K562 (cell line): ENCODE data around the gene SLC11A1. TPM values are rescaled to one million over a fixed set of nuclear protein-coding genes. Genes with fewer than 3 reads are reported as not detected.

Source experiments
- ATAC-seq: fragments of 200-7000 bp; cut with Tn5 transposase; 3 replicates; pipeline ENCODE4 v1.9.1; 2020; ENCODE audit warnings: moderate library complexity
- BruUV-seq: library from RNA; stranded (reverse); fragments of 400-500 nt; replicated peaks from 2 replicates; lab custom pipeline; 2021; lab: Mats Ljungman, UMichigan
- CTCF ChIA-PET: fragments of 300-600 bp; formaldehyde crosslinking; extraction: SDS; loops from one replicate; lab custom pipeline; 2021; ENCODE audit warnings: low intra/inter-chr PET ratio; lab: Yijun Ruan, JAX
- POLR2A ChIA-PET: fragments of 300-600, 350-650 bp; sonication (Branson Sonifier 250); formaldehyde crosslinking; extraction: SDS; loops from one replicate; lab custom pipeline; 2021; ENCODE audit warnings: antibody characterized with exemption, inconsistent platforms; lab: Yijun Ruan, JAX
- DNase-seq, 4 experiments: peaks; one replicate each; pipeline versions ENCODE4 v3.0.0 to v3.0.0-alpha.2; 2011 to 2018; ENCODE audit warnings: low spot score in 3 of 4, mixed read lengths in 3 of 4; ENCODE audit errors: extremely low read depth in 1 of 4
- FAIRE-seq: peaks from 2 replicates; lab custom pipeline; 2011; peaks lifted over from hg19 to GRCh38; lab: Jason Lieb, UNC
- H2AFZ ChIP-seq: 2 replicates; pipeline ENCODE4 v1.6.0; 2011; ENCODE audit warnings: low read depth, low read length, control low read depth, inconsistent platforms
- H3K27ac ChIP-seq: fragments of 200-600 bp; 3 replicates; pipeline ENCODE4 v1.8.0; 2011; ENCODE audit warnings: low read depth, mild to moderate bottlenecking, control low read depth, inconsistent platforms, low read length, moderate library complexity, mixed read lengths; ENCODE audit errors: extremely low read depth
- H3K27me3 ChIP-seq, 2 experiments: fragments of 300-600 bp in 1 of 2; 2 replicates in 1 of 2; 3 replicates in 1 of 2; pipeline versions ENCODE4 v1.6.0 to v1.8.0; 2011; ENCODE audit warnings: inconsistent platforms in 2 of 2, low read length in 2 of 2, mild to moderate bottlenecking in 1 of 2, mixed read lengths in 1 of 2, moderate library complexity in 1 of 2; ENCODE audit not compliant: control insufficient read depth in 2 of 2, insufficient read depth in 2 of 2
- H3K36me3 ChIP-seq: fragments of 300-600 bp; 3 replicates; pipeline ENCODE4 v1.8.0; 2011; ENCODE audit warnings: mild to moderate bottlenecking, low read length, inconsistent platforms; ENCODE audit not compliant: control insufficient read depth, insufficient read depth
- H3K4me1 ChIP-seq, 2 experiments: fragments of 200-600 bp in 1 of 2; replicated peaks in 1 of 2; 2 replicates in 1 of 2; 3 replicates in 1 of 2; pipeline versions ENCODE4 v1.5.1 to v1.8.0; 2011; ENCODE audit warnings: inconsistent platforms in 2 of 2, low read length in 2 of 2, mild to moderate bottlenecking in 1 of 2, mixed read lengths in 1 of 2, moderate library complexity in 1 of 2; ENCODE audit not compliant: control insufficient read depth in 2 of 2, insufficient read depth in 2 of 2
- H3K4me2 ChIP-seq: 2 replicates; pipeline ENCODE4 v1.6.1; 2011; ENCODE audit warnings: low read length, control low read depth, inconsistent platforms, mixed read lengths; ENCODE audit not compliant: insufficient read depth
- H3K4me3 ChIP-seq: fragments of 200-600 bp; sonication (generic), shearing (Covaris generic); 2 replicates; pipeline ENCODE4 v1.5.1; 2016; ENCODE audit warnings: control low read depth, inconsistent platforms
- H3K79me2 ChIP-seq: fragments of 200-600 bp; 3 replicates; pipeline ENCODE4 v1.8.0; 2011; ENCODE audit warnings: low read length, inconsistent platforms; ENCODE audit not compliant: control insufficient read depth, insufficient read depth
- H3K9ac ChIP-seq, 2 experiments: 2 replicates each; pipeline versions ENCODE4 v1.6.0 to v1.6.1; 2011; ENCODE audit warnings: low read depth in 2 of 2, low read length in 2 of 2, control low read depth in 1 of 2, inconsistent platforms in 1 of 2, mild to moderate bottlenecking in 1 of 2, mixed read lengths in 1 of 2; ENCODE audit not compliant: insufficient read depth in 1 of 2
- H3K9me1 ChIP-seq: one replicate; pipeline ENCODE4 v1.6.0; 2011; ENCODE audit warnings: inconsistent platforms, mild to moderate bottlenecking, low read length, moderate library complexity; ENCODE audit not compliant: control insufficient read depth, insufficient read depth
- H3K9me3 ChIP-seq: replicated peaks from 2 replicates; pipeline ENCODE4 v1.5.1; 2011; ENCODE audit warnings: low read depth, low read length, inconsistent platforms; ENCODE audit not compliant: control insufficient read depth, insufficient read depth
- H4K20me1 ChIP-seq: replicated peaks from 2 replicates; pipeline ENCODE4 v1.6.1; 2011; ENCODE audit warnings: low read length, inconsistent platforms, mixed read lengths; ENCODE audit not compliant: control insufficient read depth, insufficient read depth
- MAFG ChIP-seq: fragments of 450-650 bp; conservative IDR thresholded peaks from 2 replicates; pipeline ENCODE4 v1.6.1; 2016; ENCODE audit warnings: missing genetic modification characterization, missing compliant biosample characterization
- MYBL2 ChIP-seq, 2 experiments: fragments of 450-650 bp in 1 of 2; sonication (generic) in 1 of 2; formaldehyde crosslinking in 1 of 2; IDR thresholded peaks; 2 replicates each; pipeline versions ENCODE4 v1.6.1 to v1.8.1; 2017 to 2022; ENCODE audit warnings: borderline replicate concordance in 1 of 2, inconsistent platforms in 1 of 2, low read depth in 1 of 2, mild to moderate bottlenecking in 1 of 2, missing genetic modification reagents in 1 of 2, moderate library complexity in 1 of 2
- MYC ChIP-seq, 2 experiments: fragments of 250-450 bp in 1 of 2; sonication (Bioruptor Pico) in 1 of 2; IDR thresholded peaks; 2 replicates each; pipeline versions ENCODE4 v1.5.1 to v1.6.1; 2012 to 2021; ENCODE audit warnings: low read depth in 2 of 2, borderline replicate concordance in 1 of 2, improper control_type of control experiment in 1 of 2, low read length in 1 of 2, mild to moderate bottlenecking in 1 of 2, moderate library complexity in 1 of 2
- PURB ChIP-seq: sonication (generic); formaldehyde crosslinking; IDR thresholded peaks from 2 replicates; pipeline ENCODE4 v1.9.0; 2021; ENCODE audit warnings: low read depth, mild to moderate bottlenecking, missing genetic modification reagents
- ZBTB34 ChIP-seq: fragments of 250-450 bp; sonication (Bioruptor Pico); IDR thresholded peaks from 2 replicates; pipeline ENCODE4 v1.8.0; 2021; ENCODE audit warnings: mild to moderate bottlenecking, moderate library complexity
- ZNF354B ChIP-seq: fragments of 250-450 bp; sonication (Bioruptor Pico); IDR thresholded peaks from 2 replicates; pipeline ENCODE4 v1.4.0; 2020
- ZNF431 ChIP-seq: sonication (generic); formaldehyde crosslinking; IDR thresholded peaks from 2 replicates; pipeline ENCODE4 v1.8.0; 2022; ENCODE audit warnings: mild to moderate bottlenecking, missing genetic modification reagents
- WGBS: fragments of 100-300 bp; shearing (Covaris generic); methylation state at CpG from one replicate; pipeline ENCODE4 v1.1.6; 2016; ENCODE audit warnings: low coverage, mixed read lengths; ENCODE audit not compliant: insufficient coverage; ENCODE audit errors: missing lambda C conversion rate; 5-methylcytosine and 5-hydroxymethylcytosine counted together
- in situ Hi-C: fragments of 300-500 bp; cut with MboI; formaldehyde crosslinking; loops from 4 replicates; pipeline ENCODE4 v1.15.0; 2018; ENCODE audit warnings: inconsistent platforms, mixed read lengths
- intact Hi-C: fragments of 100-400 bp; cut with micrococcal nuclease; formaldehyde crosslinking; loops from 2 replicates; pipeline ENCODE4 v1.14.2; 2022
- polyA plus RNA-seq, 8 experiments: library from polyadenylated mRNA; depleted of rRNA in 4 of 8; stranded (reverse) in 5 of 8; unstranded in 3 of 8; fragments of >200 nt; fragmentation: Nextera tagmentation in 2 of 8; fragmentation: Illumina TruSeq in 1 of 8; extraction: Ambion mirVana in 2 of 8; extraction: Trizol in 1 of 8; gene quantifications; 2 replicates each; pipeline versions ENCODE4 v1.2.1 to v1.2.3, GENCODE V29; 2011 to 2014; ENCODE audit warnings: inconsistent platforms in 1 of 8, missing spikeins in 1 of 8
- total RNA-seq, 7 experiments: library from RNA; depleted of rRNA in 6 of 7; stranded (reverse); fragments of >200 nt in 6 of 7; fragmentation: Illumina TruSeq in 2 of 7; extraction: Trizol in 2 of 7; gene quantifications; 2 replicates each; pipeline versions ENCODE4 v1.2.1 to v1.2.3, GENCODE V29; 2011 to 2021; ENCODE audit warnings: low replicate concordance in 1 of 7
- TF ChIP-seq, protein P1 (sequence below): fragments of 200-600 bp; sonication (generic); IDR thresholded peaks from one replicate; pipeline ENCODE4 v1.6.1; 2012; ENCODE audit warnings: mild to moderate bottlenecking, low read depth, low read length, inconsistent platforms

The SLC11A1 gene
- total and polyA plus RNA-seq, 9 of the 15 experiments (the other 6 are each of a cell fraction or from before 2014, with no cell fraction given): 0.35 to 1.6 (median 0.65) TPM

DNA sequence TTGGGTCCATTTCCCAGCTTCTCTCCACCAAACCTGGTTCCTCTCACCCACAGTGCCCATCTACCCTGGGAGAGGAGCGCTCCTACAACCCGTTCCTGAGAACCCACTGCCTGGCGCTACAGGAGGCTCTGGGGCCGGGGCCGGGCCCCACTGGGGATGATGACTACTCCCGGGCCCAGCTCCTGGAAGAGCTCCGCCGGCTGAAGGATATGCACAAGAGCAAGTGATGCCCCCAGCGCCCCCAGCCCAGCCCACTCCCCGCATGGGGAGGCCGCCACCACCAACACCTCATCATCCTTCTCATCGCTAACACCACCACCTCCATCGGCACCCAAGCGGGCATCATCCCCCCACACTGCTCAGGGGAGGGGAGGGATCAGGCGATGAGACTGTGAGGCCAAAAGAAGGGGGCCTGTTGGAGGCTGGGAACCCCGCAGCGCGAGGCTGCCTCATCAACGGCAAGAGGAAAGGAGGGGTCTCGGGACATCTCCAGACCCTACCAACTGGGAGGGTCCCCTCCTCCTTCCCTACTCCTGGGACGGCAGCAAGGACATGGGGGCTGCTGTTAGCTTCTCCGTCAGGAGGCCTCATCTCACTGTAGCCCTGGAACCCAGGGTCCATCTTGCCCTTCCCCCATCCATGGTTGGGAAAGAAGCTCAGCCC is 37.2 kb upstream of the SLC11A1 start:
- Histone ChIP-seq H3K27me3 (no peaks in the 10 kb centered on the region), H3K9ac (no peak overlapping the region; a peak in 1 of 4 replicates), H3K9me3 (no peaks in the 10 kb centered on the region), H3K4me3 (no peak overlapping the region), H4K20me1 (no peaks in the 10 kb centered on the region), H3K9me1 (no peaks in the 10 kb centered on the region), H3K36me3 (peaks cover 16% of the 10 kb centered on the region; the same call in 1 of the 3 replicates), H3K4me2 (no peak overlapping the region), H3K79me2 (no peaks in the 10 kb centered on the region), H2AFZ (no peak overlapping the region), H3K4me1 (peaks cover 0 to 7% of the 10 kb centered on the region in 2 experiments; a peak in 3 of 5 replicates), H3K27ac (no peak overlapping the region)
- FAIRE-seq (no peak), DNase-seq (no peak), ATAC-seq (no peak)
- BruUV-seq: no TSS peak
- in situ Hi-C loops: no loop called here
- ChIA-PET CTCF (no interaction called here), POLR2A (no interaction called here)
- 88% methylated on average over 7 of the region's 22 CpGs for WGBS
- intact Hi-C loops: no loop called here
- TF ChIP-seq ZBTB34 (CRISPR knock-in tag) (no peak), ZNF354B (CRISPR knock-in tag) (no peak), MAFG (tag) (no peak), ZNF431 (CRISPR knock-in tag) (no peak), PURB (CRISPR knock-in tag) (no peak), MYC (IDR thresholded peaks at IDR 0.05; ENCODE audit: low read depth, low read length) (no peak), MYC (CRISPR knock-in tag; IDR thresholded peaks at IDR 0.05; ENCODE audit: borderline replicate concordance, low read depth) (no peak), MYBL2 (IDR thresholded peaks at IDR 0.05; ENCODE audit: low read depth) (no peak), MYBL2 (CRISPR knock-in tag; IDR thresholded peaks at IDR 0.05; ENCODE audit: borderline replicate concordance) (no peak)
- TF ChIP-seq, protein P1, sequence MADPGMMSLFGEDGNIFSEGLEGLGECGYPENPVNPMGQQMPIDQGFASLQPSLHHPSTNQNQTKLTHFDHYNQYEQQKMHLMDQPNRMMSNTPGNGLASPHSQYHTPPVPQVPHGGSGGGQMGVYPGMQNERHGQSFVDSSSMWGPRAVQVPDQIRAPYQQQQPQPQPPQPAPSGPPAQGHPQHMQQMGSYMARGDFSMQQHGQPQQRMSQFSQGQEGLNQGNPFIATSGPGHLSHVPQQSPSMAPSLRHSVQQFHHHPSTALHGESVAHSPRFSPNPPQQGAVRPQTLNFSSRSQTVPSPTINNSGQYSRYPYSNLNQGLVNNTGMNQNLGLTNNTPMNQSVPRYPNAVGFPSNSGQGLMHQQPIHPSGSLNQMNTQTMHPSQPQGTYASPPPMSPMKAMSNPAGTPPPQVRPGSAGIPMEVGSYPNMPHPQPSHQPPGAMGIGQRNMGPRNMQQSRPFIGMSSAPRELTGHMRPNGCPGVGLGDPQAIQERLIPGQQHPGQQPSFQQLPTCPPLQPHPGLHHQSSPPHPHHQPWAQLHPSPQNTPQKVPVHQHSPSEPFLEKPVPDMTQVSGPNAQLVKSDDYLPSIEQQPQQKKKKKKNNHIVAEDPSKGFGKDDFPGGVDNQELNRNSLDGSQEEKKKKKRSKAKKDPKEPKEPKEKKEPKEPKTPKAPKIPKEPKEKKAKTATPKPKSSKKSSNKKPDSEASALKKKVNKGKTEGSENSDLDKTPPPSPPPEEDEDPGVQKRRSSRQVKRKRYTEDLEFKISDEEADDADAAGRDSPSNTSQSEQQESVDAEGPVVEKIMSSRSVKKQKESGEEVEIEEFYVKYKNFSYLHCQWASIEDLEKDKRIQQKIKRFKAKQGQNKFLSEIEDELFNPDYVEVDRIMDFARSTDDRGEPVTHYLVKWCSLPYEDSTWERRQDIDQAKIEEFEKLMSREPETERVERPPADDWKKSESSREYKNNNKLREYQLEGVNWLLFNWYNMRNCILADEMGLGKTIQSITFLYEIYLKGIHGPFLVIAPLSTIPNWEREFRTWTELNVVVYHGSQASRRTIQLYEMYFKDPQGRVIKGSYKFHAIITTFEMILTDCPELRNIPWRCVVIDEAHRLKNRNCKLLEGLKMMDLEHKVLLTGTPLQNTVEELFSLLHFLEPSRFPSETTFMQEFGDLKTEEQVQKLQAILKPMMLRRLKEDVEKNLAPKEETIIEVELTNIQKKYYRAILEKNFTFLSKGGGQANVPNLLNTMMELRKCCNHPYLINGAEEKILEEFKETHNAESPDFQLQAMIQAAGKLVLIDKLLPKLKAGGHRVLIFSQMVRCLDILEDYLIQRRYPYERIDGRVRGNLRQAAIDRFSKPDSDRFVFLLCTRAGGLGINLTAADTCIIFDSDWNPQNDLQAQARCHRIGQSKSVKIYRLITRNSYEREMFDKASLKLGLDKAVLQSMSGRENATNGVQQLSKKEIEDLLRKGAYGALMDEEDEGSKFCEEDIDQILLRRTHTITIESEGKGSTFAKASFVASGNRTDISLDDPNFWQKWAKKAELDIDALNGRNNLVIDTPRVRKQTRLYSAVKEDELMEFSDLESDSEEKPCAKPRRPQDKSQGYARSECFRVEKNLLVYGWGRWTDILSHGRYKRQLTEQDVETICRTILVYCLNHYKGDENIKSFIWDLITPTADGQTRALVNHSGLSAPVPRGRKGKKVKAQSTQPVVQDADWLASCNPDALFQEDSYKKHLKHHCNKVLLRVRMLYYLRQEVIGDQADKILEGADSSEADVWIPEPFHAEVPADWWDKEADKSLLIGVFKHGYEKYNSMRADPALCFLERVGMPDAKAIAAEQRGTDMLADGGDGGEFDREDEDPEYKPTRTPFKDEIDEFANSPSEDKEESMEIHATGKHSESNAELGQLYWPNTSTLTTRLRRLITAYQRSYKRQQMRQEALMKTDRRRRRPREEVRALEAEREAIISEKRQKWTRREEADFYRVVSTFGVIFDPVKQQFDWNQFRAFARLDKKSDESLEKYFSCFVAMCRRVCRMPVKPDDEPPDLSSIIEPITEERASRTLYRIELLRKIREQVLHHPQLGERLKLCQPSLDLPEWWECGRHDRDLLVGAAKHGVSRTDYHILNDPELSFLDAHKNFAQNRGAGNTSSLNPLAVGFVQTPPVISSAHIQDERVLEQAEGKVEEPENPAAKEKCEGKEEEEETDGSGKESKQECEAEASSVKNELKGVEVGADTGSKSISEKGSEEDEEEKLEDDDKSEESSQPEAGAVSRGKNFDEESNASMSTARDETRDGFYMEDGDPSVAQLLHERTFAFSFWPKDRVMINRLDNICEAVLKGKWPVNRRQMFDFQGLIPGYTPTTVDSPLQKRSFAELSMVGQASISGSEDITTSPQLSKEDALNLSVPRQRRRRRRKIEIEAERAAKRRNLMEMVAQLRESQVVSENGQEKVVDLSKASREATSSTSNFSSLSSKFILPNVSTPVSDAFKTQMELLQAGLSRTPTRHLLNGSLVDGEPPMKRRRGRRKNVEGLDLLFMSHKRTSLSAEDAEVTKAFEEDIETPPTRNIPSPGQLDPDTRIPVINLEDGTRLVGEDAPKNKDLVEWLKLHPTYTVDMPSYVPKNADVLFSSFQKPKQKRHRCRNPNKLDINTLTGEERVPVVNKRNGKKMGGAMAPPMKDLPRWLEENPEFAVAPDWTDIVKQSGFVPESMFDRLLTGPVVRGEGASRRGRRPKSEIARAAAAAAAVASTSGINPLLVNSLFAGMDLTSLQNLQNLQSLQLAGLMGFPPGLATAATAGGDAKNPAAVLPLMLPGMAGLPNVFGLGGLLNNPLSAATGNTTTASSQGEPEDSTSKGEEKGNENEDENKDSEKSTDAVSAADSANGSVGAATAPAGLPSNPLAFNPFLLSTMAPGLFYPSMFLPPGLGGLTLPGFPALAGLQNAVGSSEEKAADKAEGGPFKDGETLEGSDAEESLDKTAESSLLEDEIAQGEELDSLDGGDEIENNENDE: no peak
